Effector CD8-positive, alpha-beta T cell (primary cell): ENCODE data around the gene SLC24A3.

Source experiments
- DNase-seq: peaks from one replicate; lab custom pipeline; 2025; lab: John Stamatoyannopoulos, UW

Gene SLC24A3

GRCh38 chr20:19549896-19550295, 337.5 kb downstream of the SLC24A3 start:
- no peak for DNase-seq

DNA sequence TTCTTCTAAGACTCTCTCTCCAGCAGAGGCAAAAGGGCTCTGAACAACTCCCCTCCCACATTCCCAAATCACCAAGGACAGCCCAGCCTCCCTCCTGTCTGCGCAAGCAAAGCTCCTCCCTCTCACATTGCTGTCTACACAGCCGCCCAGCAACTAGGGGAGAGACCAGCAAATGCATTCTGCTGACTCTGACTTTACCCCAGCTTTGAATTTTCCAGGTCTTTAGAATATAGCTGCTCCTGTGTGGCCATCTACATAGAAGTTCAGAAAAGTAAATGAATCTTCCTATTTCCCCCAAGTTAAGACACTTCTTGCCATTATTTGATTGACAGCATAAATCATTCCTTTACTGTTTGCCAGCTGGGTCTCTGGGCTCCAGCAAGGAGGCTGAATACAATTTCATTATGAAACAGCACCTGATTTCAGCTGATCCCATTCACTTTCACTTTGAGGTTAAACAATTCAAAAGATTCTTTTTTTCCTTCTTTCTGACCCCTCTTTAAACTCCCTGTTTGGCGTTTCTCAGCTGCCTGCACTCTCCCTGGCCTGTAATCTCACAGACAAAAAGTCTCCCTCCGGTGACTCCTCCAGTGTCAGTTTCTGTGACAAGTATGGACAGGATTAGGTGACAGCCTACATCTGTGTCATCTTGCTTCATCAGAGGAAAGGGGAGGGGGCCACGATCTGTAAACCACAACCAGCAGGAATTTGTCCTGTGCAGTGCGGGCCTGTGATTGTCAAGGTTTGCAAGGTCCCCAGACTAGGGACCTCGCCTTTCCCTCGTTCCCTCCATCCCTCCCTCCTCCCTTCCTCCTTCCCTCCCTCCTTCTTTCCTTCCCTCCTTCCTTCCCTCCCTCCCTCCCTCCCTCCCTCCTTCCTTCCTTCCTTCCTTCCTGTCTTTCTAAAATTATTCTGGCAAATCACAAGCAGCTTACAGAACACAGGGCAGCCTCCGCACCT, 340.1 kb downstream of the SLC24A3 start:
- DNase-seq, result no peak

- DNase-seq, result no peak
Observed at GRCh38 chr20:19554666-19555065, 342.2 kb downstream of the SLC24A3 start.

DNA sequence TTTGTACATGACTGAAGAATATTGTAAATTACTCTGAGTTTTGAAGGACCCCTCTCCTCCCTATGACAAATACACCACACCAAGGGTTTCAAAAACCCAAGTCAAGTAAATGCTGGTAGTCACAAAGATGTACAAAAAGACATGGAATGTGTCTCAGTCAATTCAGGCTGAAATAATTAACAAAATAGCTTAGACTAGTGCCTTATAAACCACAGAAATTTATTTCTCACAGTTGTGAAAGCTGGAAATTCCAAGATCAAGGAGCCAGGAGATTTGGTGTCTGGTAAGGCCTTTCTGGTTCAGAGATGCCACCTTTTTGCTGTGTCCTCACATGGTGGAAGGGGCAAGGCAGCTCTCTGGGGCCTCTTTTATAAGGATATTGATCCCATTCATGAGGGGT, 343.3 kb downstream of the SLC24A3 start:
- DNase-seq, result no peak

DNA sequence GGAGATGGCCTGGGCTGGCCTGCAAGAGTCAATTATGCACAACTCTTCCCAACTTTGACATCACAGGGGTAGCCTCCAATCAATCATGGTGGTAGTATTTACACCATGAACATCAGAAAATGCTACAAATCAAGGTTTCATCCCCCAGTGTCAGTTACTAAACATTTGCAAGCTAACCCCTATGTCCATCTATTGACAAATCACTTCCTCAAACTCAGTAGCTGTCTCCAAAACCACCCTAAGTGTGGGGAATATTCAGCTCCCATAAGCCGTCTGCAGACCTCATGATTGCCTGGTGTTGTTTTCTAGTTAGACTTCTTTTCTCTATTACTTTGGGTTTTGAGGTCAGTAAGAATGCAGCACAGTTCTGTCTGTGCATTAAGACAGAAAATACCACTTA, 344.8 kb downstream of the SLC24A3 start:
- DNase-seq, result no peak

- DNase-seq, result no peak
Observed at GRCh38 chr20:19560881-19561480, 348.5 kb downstream of the SLC24A3 start.

DNA sequence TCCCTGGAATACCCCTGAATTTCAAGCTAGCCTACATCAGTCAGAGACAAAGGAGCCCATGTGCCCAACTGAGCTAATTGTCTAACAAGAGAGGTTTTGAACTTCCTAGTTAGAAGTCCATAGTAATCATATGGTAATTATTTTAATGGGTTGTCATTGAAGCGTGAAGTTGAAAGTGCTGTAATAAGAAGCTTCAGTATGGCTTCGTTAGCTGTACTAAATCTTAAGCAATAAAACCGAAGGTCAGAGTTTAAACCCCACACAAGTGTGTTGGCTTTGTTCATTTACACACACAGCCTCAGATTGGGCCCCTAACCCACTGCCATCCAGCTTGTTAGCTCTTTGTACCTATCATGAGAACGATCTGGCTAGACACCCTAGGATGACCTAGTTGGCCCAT, 350.0 kb downstream of the SLC24A3 start:
- DNase-seq, result no peak

DNA sequence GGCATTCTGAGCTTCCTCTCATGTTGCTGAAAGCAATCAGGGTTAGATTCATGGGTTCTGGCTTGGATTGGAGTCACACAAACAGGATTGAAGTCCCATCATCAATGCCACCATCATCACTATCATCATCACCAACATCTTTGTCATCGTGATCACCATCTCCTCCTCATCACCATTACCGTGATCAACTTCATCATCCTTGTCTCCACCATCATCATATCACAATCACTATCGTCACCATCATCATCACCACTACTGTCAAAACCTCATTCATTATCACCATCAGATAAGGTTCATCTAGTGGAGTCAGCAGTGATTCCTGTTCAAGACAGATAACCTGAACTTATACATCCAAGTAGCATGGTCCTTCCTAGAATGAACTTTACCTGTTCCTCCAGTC, 351.8 kb downstream of the SLC24A3 start:
- DNase-seq, result no peak

DNA sequence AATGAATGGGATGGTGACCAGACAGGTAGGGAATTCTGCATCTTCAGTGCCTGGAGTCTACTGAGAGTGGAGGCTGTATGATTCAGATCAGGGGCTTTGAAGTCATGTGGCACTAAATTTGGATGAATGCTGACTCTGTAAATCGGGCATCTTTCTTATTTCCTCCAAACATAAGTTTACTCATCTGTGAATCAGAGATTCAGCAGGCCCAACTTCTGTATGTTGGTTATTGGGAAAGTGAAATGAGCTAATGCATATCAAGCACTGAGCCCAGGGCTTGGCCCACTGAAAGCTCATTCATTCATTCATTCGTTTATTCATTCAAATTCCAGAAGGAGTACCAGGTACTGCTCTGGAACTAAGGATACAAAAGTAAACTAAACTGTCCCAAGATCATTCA, 353.3 kb downstream of the SLC24A3 start:
- DNase-seq, result no peak

- no peak for DNase-seq
Observed at GRCh38 chr20:19566226-19566945, 353.9 kb downstream of the SLC24A3 start.

- no peak for DNase-seq
Observed at GRCh38 chr20:19568128-19568527, 355.7 kb downstream of the SLC24A3 start.

DNA sequence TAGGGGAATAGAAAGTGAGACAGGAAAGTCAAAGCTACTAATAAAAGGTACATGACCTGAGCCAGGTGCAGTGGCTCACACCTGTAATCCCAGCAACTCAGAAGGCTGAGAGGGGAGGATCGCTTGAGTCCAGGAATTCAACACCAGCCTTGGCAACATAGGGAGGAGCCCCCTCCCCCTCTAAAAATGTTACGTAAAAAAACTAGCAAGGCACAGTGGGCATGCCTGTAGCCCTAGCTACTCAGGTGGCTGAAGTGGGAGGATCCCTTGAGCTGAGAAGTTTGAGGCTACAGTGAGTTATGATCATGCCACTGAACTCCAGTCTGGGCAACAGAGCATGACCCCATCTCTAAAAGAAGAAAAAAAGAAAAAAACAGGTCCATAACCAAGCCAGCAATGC, 359.6 kb downstream of the SLC24A3 start:
- no peak for DNase-seq

DNA sequence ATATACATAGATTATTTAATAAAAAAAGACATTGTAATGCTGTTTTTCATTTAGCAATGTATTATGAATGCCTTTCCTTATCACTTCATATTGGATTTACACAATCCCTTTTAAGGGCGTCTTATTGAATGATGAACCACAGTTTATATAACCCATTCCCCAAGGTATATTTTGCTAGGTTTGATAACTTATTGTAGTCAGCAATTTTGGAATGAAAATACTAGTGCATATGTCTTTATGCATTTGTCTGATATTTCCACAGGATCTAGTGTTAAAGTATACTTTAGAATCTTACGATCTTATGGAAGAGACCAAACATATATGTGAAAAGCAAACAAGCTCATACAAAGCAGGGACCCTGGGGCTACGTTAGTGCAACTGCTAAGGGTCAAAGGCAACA, 365.2 kb downstream of the SLC24A3 start:
- DNase-seq, result no peak

- no peak for DNase-seq
Observed at GRCh38 chr20:19582782-19583181, 370.3 kb downstream of the SLC24A3 start.

DNA sequence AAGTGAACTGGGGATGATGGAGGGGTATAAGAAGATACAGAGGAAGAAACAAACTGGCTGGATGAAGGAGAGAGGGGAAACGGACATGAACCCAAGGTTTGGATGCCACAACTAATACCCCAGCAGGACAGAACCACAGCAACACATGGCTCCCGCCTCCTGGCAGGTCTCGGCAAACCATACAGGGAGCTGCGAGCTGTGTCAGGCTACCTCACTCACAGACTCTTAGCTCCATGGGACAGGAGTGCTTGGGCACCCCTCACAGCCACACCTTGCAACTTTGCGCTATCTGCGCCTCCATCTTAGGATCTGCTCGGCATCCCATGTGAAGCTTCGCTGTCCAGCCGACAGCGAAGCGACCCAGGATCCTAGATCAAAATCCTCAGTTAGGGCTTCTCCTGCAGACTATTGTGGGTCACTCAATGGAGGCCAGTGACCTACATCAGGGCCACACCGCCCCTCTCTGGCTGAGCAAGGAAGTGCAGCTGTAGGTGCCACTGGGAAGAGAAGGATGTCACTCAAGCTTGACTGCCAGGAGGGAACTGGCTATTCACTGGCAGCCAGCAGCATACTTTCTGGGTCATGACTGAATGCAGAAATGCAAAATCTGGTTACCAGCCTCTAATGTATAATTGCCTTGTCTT, 371.2 kb downstream of the SLC24A3 start:
- DNase-seq, result no peak

DNA sequence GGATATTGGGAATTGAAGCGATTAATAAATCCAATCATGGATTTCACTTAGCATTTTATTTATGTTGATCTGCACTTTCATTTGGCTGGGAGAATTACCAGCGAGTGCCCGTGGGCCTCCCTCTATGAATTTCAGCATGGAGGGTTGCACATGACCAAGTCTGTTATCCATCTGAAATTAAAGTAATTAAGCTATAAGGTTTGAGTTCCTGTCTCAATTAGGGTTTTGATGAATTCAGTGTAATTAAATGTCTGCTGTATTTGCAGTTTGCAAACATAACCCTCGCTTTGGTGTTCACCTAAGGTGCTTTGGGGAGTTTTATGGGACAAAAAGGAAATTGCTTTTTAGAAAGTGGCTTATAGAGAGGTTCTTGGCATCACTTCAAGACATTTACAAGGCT, 375.8 kb downstream of the SLC24A3 start:
- DNase-seq, result no peak

GRCh38 chr20:19588732-19589131, 376.3 kb downstream of the SLC24A3 start:
- DNase-seq, result no peak

- no peak for DNase-seq
Observed at GRCh38 chr20:19589787-19590362, 377.4 kb downstream of the SLC24A3 start.

DNA sequence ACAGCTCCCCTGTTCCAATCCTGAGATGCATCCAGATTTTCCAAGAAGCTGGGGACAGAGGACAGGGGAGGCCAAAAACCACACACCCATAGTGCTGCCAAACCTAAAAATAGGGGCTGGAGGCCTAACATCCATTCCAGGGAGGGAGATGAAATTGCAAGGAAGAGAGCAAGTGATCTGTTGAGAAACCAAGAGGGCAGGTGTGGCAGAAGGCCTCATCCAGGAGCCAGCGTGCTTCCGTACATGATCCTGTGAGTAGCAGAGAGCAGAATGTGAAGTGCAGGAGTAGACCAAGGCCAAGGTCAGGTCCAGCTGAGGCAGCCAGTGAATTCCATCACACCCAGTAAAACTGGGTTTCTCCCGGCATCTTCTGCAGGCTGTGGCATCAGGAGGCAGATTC, 377.9 kb downstream of the SLC24A3 start:
- no peak for DNase-seq

GRCh38 chr20:19593762-19594161, 381.3 kb downstream of the SLC24A3 start:
- DNase-seq, result no peak

- DNase-seq, result no peak
Observed at GRCh38 chr20:19594896-19595295, 382.5 kb downstream of the SLC24A3 start.
